Kidney glomerular epithelial cell (primary cell): Measurements from ENCODE around the gene HNRNPAB.

Experiments
- DNase-seq: peaks from one replicate; lab custom pipeline; 2025; lab: John Stamatoyannopoulos, UW

Gene HNRNPAB

DNA sequence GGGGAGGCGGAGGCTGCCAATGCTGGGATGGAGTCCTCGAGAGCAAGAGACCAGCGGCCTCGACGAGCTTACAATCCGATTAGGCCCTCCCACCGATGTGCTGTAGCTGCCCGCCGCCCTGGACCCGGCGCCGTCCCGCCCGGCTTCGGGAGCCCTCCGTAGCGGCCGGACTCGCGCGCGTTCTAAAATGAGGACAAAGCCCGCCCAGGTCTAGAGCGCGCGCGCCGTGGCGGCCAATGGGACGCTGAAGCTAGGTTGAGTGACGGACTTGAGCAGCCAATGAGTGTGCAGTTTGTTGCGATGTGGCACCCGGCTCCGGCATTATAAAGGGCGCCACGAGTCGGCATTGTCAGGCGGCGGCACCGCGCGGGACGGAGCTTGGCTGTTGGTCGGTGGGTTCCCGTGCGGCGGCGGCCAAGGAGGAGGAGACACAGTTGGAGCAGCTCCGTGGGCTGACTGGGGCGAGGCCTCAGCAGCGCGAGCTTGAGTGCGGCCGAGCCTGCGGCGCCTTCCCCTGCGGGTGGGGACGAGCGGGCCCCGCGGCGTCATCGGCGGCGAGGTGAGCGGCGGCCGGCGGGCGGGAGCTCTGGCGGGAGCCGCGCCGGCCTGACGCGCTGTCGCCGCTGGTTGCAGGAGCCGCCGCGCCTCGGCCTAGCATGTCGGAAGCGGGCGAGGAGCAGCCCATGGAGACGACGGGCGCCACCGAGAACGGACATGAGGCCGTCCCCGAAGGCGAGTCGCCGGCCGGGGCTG, at the start of gene HNRNPAB:
Gene HNRNPAB (plus strand): TSS at position 352 of the 753 bp plus-strand sequence. CDS start 305 bp downstream, at position 657.
- peak; percentile 95 for DNase-seq

DNA sequence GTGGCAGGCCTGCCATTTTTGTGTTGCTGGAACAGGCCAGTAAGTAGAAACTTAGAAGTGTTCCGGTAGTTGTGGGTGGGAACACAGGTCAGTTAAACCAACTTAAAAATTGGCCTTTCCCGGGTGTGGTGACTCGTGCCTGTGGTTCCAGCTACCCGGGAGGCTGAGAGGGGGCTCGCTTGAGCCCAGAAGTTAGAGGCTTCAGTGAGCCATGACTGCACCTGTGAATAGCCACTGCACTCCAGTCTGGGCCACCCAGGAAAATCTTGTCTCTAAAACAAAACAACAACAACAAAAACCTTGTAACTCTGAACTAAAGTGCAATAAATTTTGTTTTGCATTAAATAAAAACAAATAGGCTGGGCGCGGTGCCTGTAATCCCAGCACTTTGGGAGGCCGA, 49.3 kb upstream of the HNRNPAB start:
- no peak for DNase-seq

DNA sequence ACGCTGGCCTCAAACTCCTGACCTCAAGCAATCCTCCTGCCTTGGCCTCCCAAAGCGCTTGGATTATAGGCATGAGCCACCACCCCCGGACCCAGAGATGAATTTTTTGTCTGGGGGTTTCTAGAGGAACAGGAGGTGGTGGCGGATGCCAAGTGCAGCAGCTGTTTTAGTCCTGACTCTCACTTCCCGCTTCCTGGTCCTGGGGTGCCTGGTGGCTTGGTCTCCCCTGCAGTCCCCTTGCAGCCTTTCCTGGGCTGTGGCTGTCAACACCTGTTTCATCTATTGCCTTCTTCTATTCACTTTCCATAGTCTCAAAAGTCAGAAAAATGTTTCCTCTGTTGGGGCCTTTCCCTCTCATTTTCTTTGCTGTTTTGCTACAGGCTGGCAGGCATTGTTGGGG, 44.2 kb upstream of the HNRNPAB start:
- DNase-seq: no peak

DNA sequence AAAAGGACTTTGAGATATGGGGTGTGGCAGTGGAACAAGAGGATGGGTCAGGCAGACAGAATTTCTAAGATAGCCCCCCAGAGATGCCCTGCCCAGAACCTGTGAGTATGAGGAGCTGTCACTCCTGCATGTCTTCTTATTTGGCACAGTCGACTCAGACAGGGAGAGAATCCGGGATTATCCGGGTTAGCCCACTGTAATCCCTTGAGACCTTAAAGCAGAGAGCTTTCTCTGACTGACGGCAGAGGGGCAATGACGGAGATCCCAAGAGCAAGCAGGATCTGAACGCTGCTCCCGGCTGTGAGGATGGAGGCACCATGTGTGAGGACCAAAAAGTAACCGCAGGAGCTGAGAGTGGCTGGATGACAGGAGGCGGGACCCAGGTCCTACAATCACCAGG, 41.9 kb upstream of the HNRNPAB start:
- no peak for DNase-seq

DNA sequence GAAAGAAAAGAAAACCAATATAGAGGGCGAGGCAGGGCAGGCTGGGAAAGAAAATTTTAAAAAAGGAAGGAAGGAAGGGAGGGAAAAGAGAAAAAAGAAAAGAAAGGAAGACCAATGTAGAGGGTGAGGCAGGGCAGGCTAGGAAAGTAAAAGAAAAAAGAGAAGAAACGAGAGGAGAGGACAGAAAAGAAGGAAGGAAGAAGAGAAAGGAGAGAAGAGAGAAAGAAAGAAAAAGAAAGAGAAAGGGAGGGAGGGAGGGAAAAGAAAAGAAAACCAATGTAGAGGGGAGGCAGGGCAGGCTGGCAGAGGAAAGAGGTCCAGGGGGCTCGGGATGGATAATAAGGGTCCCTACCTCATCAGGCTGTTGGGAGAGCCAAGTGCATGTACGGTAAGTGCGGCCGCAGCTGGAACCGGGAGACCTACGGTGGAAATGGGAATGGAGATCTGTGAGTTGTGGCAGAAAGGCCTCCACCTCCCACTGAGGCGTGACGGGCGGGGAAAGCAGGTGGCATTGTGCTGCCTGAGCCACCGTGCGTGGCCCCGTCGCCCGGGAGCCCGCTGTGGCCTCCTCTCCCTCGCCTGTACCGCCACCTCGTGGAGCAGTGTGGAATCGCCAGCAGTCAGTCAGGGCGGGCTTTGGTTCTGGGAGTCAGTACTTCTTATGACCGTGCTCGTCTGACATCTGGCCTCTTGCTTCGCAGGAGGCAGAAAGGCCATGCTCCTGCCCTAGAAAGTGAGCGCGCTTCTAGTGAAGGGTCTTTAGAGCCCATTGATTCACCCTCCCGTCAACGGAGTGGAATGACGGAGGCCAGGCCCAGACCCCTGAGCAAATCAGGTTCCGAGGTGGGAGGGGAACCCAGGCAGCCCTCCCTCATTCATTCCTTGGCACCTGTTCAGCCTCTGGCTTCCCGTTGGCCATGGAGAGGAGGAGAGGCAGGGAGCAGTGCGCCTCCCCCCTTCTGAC, 40.3 kb upstream of the HNRNPAB start:
- peak; percentile 39 for DNase-seq

DNA sequence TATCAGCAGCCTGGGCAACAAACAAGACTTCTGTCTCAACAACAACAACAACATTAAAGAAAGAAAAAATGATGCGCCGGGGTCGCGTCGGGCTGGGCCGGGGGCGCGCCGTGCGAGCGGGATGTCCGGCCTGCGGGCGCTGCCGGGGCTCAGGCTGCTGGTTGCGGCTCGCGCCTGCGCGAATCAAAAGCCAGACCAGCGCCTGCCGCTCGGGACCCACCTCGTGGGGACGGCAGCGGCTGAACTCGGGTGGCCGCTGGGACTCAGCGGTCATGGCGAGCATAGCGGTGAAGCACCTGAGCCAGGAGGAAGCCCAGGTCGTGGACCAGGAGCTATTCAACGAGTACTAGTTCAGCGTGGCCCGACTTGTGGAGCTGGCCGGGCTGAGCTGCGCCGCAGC, 38.8 kb upstream of the HNRNPAB start:
- DNase-seq: no peak

DNA sequence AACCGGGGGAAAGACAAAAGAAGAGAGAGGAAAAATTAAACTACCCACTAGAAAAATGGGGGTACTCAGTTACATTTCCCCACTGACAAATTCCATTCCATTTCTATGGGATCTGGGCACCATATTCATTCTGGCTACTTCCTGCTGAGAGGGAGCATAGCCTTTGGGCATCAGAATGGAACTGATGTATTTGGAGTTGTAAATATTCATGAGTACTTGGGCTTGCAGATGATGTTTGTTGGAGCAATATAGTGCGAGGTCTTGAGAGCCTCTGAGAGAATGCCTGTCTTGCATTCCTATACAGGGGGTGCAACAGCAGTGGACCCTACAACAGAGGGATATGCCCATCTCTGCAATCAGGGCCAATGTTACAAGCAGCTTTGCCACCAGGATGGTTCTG, 33.9 kb upstream of the HNRNPAB start:
- no peak for DNase-seq

DNA sequence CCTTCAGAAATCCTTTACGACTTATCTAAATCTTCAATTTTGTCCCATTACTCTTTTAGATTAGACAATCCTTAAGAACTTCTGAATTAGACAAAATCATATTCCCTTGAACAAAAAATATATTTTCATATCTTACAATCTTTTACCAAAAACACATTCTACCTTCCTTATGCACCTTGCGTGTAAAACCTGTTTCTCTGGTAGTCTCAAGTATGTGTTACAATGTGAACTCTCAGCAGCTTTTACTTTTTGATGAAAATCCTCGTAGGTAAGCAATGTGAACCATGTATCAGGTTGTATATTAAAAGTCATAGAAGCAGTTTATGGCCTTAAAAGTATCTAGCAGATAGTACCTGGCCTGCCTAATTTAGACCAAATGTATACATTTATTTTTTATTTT, 29.9 kb upstream of the HNRNPAB start:
- no peak for DNase-seq

DNA sequence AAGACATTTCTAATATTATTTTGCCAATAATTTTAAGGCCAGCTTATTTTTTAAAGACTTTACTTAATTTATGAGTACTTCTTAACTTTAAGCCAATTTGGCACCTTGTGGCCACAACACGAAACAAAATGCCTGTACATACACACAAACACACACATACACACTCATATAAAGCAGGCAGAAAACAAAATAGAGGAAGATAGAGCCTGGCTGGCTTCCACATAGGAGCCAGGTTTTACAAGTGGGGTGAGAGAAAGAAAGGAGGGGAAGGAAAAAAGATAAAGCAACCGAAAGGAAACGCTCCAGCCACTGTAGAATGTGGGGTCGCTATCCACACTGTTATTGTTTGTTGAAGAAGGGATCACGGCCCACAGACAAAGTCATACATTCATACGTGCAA, 27.5 kb upstream of the HNRNPAB start:
- DNase-seq: no peak

DNA sequence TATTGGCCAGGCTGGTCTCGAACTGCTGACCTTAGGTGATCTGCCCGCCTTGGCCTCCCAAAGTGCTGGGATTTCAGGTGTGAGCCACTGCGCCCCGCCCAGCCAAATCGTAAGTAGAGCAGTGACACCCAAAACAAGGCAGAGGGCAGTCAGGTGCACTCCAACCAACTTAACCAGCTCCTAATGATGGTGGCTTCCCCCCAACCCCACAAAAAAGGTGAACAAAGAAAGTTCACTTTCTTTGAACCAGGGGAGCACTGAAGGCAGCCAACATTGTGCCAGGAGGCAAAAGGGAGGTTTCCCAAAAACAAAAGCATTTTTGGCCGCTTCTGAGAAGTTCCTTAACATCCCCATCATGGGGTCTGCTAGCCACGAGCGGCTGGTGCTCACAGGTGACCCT, 26.8 kb upstream of the HNRNPAB start:
- no peak for DNase-seq

DNA sequence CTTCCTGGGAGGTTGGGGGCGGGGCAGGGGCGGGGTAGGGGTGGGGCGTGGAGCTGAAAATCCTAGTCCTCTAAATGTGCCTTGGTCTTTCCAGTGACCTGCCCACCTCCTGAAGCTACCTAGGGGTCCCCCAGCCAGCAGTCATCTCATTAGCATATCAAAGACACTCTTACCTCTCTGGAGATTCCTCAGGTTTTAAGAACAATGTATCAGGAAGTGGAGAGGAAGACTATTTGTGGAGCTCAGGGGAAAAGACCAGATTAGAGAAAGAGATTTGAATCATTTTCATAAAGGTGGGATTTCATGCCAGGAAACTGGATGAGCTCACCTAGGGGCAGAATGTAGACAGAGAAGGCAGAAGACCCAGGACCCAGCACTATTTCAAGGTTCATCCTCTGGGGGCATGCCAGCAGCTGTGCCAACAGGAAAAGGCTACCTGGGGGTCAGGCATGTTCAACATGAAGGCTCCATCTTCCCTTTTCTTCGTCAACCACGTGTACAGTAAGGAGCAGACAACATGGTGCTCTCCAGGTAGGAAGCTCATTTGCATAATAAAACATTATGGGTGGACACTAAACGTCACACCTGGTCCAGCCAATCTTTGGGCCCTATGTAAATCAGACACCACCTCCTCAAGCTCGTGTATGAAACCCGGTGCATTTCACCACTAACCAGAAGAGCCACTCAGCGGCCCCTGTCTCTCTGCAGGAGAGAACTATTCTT, 24.0 kb upstream of the HNRNPAB start:
- no peak for DNase-seq

DNA sequence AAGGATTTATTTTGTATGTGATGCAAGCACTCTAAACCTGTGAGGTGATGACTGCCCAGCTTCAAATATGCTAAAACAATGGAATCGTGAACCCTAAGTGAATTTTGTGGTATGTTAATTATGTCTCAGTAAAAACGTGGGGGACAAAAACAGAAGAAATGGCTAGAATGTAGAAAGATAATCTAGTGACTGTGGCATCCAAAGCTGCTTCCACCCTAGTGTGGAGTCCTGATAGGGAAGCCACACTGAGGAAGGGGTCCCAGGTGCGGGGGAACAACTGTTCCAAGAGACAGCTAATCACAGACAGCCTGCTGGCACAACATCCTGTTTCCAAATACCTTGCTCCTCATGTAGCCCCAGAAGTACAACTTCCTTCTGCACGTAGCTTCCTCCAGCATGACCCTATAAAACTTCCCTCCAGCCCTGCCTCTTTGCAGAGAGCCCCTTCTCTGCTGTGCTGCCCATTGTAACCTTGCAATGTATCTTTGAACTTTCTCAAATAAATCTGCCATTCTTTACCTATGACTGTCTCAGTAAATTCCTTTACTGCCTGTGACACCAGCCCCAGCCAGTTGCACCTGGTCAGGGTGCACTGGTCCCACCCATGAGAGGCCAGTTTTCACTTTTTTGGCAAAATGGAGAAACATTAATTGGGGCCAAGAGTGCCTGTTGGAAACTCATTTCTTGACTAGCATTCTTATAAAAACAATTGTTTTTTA, 22.0 kb upstream of the HNRNPAB start:
- no peak for DNase-seq

DNA sequence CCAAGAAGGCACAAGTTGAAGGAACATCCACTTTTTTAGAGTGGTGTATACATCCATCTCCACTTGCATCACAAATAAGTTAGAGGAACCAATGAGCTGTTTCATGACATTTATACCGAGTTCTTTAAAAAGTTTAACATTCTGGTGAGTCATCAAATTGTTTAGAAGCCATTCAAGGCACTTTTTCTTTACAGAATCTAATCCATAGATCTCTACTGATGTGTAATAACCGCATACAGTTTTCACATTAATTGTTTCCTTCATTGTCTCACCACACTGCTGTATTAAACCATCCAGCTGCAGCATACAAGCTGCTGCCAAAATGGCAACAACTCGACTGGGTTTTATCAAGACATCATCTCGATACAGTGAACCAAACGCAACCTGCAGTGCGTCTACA, 17.9 kb upstream of the HNRNPAB start:
- DNase-seq: no peak

DNA sequence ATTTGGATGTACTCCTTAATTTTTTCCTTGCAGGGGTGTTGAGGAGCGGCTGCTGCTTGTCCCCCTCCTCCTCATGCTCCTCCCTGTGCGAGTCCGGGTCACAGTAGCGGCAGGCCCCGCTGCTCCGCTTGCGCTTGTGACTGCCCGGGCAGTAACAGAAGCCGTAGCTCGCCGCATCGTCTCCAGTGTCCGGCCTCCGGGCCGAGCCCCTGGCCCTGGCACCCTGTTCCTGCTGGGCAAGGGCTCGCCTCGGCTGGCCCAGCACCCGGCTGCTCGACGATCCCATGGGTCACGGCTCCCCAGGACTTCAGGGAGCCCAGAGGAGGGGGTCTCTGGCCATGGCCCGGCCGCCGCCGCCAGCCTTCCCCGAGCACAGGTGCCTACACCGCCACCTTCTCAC, 17.3 kb upstream of the HNRNPAB start, which contains the start of gene GMCL2:
Gene GMCL2 (minus strand): TSS at position 358 of the 400 bp plus-strand sequence. CDS start 72 bp downstream, at position 286.
- no peak for DNase-seq

DNA sequence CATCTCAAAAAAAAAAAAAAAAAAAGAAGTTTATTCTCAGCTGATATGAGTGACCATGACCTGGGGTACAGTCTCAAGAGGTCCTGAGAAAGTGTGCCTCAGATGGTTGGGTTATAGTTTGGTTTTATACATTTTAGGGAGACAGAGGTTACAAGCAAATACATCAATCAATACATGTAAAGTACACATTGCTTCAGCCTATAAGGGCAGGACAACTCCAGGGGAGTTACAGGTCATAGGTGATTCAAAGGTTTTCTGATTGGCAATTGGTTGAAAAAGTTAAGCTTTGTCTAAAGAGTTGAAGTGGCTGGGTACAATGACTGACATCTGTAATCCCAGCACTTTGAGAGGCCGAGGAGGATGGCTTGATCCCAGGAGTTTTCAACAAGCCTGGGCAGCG, 14.9 kb upstream of the HNRNPAB start:
- no peak for DNase-seq

DNA sequence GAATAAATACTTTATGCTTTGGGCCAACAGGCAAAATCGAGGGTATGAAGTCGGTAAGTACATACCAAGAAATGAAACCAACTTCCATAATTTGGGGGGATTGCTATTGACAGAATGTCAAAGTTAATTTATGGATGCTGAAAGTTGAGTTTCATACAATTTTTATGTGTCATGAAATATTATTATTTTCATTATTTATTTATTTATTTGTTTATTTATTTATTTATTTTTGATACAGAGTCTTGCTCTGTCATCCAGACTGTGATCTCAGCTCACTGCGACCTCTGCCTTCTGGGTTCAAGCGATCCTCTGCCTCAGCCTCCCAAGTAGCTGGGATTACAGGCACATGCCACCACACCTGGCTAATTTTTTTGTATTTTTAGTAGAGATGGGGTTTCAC, 12.7 kb upstream of the HNRNPAB start:
- no peak for DNase-seq

DNA sequence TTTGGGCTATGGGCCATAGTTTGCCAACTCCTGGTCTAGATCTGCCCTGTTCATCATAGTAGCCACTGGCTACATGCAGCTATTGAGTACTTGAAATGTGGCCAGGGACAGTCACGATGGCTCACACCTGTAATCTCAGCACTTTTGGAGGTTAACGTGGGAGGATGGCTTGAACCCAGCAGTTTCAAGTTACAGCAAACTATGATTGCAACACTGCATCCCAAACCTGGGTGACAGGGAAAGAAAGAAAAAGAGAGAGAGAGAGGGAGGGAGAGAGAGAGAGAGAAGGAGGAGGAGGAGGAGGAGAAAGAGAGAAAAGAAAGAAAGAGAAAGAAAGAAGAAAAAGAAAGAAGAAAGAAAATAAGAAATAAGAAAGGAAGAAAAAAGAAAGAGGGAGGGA, 12.1 kb upstream of the HNRNPAB start:
- no peak for DNase-seq

DNA sequence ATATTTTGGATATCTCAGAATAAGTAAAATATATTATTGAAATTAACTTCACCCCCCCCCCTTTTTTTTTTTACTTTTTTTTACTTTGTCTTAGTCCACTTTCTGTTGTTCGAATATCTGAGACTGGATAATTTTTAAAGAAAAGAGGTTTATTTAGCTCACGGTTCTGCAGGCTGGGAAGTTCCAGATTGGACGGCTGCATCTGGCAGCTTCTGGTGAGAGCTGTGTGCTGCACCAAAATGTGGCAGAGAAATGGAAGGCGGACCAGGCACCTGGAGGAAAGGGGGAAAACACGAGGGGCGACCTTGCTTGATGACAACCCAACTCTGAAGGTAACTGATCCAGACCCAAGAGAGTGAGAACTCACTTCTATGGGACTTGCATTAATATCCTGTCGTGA, 11.5 kb upstream of the HNRNPAB start:
- DNase-seq: no peak

DNA sequence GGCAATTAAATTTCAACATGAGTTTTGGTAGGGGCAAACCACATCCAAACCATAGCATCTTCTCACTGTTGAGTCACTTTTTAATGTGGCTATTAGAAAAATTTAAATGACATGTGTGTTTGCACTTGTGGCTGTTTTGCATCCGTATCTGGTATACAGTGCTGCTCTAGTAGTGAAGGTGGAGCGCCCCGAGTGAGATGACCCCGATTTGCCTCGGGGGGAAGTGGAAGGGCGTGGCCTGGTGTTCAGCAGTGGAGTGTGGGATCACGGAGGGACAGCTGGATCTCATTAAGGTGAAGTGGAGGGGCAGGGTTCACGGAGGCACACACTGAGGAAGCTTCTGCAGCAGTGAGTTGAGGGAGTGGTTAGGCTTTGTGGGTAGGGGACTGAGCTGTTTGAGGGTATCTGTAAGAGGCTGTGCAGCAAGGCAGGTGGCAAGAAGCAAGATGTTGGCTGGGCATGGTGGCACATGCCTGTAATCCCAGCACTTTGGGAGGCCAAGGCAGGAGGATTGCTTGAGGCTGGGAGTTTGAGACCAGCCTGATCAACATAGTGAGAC, 11.0 kb upstream of the HNRNPAB start:
- no peak for DNase-seq

DNA sequence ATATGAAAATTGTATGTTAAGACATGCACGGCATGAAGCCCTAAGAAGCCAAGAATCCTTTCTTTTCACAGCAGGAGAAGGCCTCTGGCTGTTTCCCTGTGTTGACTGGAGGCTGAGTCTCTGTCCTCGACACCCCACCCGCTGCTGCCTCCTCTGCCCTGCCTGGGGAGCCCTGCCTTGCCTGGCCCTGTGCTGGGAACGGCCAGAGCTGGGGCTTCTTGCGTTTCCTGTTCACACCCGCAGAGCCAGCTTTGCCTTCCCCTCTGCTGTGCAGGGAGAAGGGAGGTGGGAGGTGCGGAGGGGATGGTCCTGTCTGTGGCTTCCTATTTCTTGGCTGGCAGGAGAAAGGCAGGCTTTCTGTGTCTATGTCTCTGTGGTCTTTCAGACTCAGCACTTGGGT, 10.3 kb upstream of the HNRNPAB start:
- DNase-seq: no peak

DNA sequence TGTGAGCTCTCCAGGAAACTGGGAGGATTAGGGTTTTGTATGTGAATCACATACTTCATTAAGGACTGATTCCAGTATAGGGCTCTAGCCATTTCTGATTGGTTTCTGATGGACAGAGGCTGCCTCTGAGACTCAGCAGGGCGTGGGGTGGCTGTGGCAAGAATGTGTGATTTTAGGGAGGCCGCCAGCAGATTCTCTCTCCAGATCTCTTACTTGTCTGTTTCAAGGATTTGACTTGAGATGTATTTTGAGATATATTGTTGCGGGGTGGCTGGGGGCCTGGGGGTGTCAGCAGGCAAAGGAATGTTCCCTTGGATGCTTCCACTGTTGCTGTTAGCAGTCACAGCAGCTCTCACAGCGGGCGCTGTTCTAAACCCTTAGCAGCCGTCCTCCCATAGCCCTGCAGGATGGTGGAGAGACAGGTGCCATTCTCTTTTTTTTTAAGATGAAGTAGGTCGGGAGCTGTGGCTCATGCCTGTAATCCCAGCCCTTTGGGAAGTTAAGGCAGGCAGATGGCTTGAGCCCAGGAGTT, 8.0 kb upstream of the HNRNPAB start:
- DNase-seq: no peak
